IMR-90 (cell line): ENCODE results near the gene TEDC2. TPM values are rescaled to one million over a fixed set of nuclear protein-coding genes. Genes with fewer than 3 reads are reported as not detected.

Experiments used
- ATAC-seq: fragments of 200-7000 bp; cut with Tn5 transposase; 2 replicates; pipeline ENCODE4 v1.9.1; 2020; ENCODE audit warnings: low read depth, mild to moderate bottlenecking, moderate library complexity
- BruUV-seq: library from RNA; stranded (reverse); fragments of 400-500 nt; replicated peaks from 2 replicates; lab custom pipeline; 2021; lab: Mats Ljungman, UMichigan
- CTCF ChIA-PET: fragments of 300-600 bp; formaldehyde crosslinking; extraction: SDS; loops from one replicate; lab custom pipeline; 2021; ENCODE audit warnings: antibody characterized with exemption; lab: Yijun Ruan, JAX
- POLR2A ChIA-PET: fragments of 300-600 bp; sonication (Branson Sonifier 250); formaldehyde crosslinking; loops from one replicate; lab custom pipeline; 2022; ENCODE audit warnings: antibody characterized with exemption; ENCODE audit not compliant: unreplicated experiment; lab: Charles Lee
- DNase-seq: peaks from one replicate; pipeline ENCODE4 v3.0.0; 2013
- H2AFZ ChIP-seq: replicated peaks from 2 replicates; pipeline ENCODE3; 2013; ENCODE audit warnings: low read length, mild to moderate bottlenecking; ENCODE audit not compliant: poor library complexity
- H2AK5ac ChIP-seq: 2 replicates; pipeline ENCODE4 v1.6.1; 2013; ENCODE audit warnings: low read depth, low read length, inconsistent platforms
- H2AK9ac ChIP-seq: replicated peaks from 2 replicates; pipeline ENCODE3; 2013; ENCODE audit warnings: mild to moderate bottlenecking, low read depth, low read length, moderate library complexity; ENCODE audit not compliant: poor library complexity
- H2BK120ac ChIP-seq: 2 replicates; pipeline ENCODE4 v1.6.1; 2013; ENCODE audit warnings: low read depth, low read length, inconsistent platforms
- H2BK15ac ChIP-seq: 3 replicates; pipeline ENCODE4 v1.6.1; 2013; ENCODE audit warnings: low read depth, low read length, inconsistent platforms
- H2BK20ac ChIP-seq: 2 replicates; pipeline ENCODE4 v1.6.1; 2013; ENCODE audit warnings: low read depth, mild to moderate bottlenecking, inconsistent platforms, low read length, moderate library complexity
- H2BK5ac ChIP-seq: 2 replicates; pipeline ENCODE4 v1.6.1; 2013; ENCODE audit warnings: mild to moderate bottlenecking, low read depth, low read length, inconsistent platforms; ENCODE audit not compliant: poor library complexity, severe bottlenecking
- H3K14ac ChIP-seq: replicated peaks from 2 replicates; pipeline ENCODE4 v1.6.1; 2013; ENCODE audit warnings: low read depth, low read length, inconsistent platforms
- H3K18ac ChIP-seq: 2 replicates; pipeline ENCODE4 v1.6.1; 2013; ENCODE audit warnings: low read depth, low read length, control low read depth
- H3K23ac ChIP-seq: 2 replicates; pipeline ENCODE4 v1.6.1; 2013; ENCODE audit warnings: low read depth, low read length, inconsistent platforms
- H3K27ac ChIP-seq: 2 replicates; pipeline ENCODE4 v1.5.1; 2013; ENCODE audit warnings: mild to moderate bottlenecking, control low read depth, low read length; ENCODE audit not compliant: insufficient read depth
- H3K27me3 ChIP-seq: 2 replicates; pipeline ENCODE4 v1.6.1; 2013; ENCODE audit warnings: low read length; ENCODE audit not compliant: control insufficient read depth, insufficient read depth
- H3K36me3 ChIP-seq: 2 replicates; pipeline ENCODE4 v1.6.1; 2013; ENCODE audit warnings: low read length, mixed read lengths; ENCODE audit not compliant: control insufficient read depth, insufficient read depth
- H3K4ac ChIP-seq: 2 replicates; pipeline ENCODE4 v1.6.1; 2013; ENCODE audit warnings: low read depth, low read length, inconsistent platforms
- H3K4me1 ChIP-seq: 2 replicates; pipeline ENCODE4 v1.6.1; 2013; ENCODE audit warnings: low read length, mixed read lengths; ENCODE audit not compliant: control insufficient read depth, insufficient read depth
- H3K4me2 ChIP-seq: 2 replicates; pipeline ENCODE4 v1.6.1; 2013; ENCODE audit warnings: low read depth, mild to moderate bottlenecking, control low read depth, low read length, moderate library complexity
- H3K4me3 ChIP-seq: 2 replicates; pipeline ENCODE4 v1.5.1; 2013; ENCODE audit warnings: low read depth, mild to moderate bottlenecking, control low read depth, low read length, moderate library complexity; ENCODE audit not compliant: insufficient read depth
- H3K56ac ChIP-seq: 2 replicates; pipeline ENCODE4 v1.6.1; 2013; ENCODE audit warnings: low read length, inconsistent platforms; ENCODE audit not compliant: insufficient read depth; ENCODE audit errors: extremely low read depth
- H3K79me1 ChIP-seq, 2 experiments: 2 replicates each; pipeline ENCODE4 v1.6.1; 2013; ENCODE audit warnings: low read length in 2 of 2, inconsistent platforms in 1 of 2, low read depth in 1 of 2
- H3K9ac ChIP-seq: 2 replicates; pipeline ENCODE4 v1.6.1; 2013; ENCODE audit warnings: low read depth, low read length, control low read depth
- H3K9me1 ChIP-seq: 2 replicates; pipeline ENCODE4 v1.6.1; 2013; ENCODE audit warnings: low read length, inconsistent platforms; ENCODE audit not compliant: insufficient read depth
- H3K9me3 ChIP-seq: 2 replicates; pipeline ENCODE4 v1.6.1; 2013; ENCODE audit warnings: low read length; ENCODE audit not compliant: control insufficient read depth, insufficient read depth
- H4K20me1 ChIP-seq: 2 replicates; pipeline ENCODE4 v1.6.1; 2013; ENCODE audit warnings: low read length, inconsistent platforms; ENCODE audit not compliant: insufficient read depth
- H4K5ac ChIP-seq: 2 replicates; pipeline ENCODE4 v1.6.1; 2013; ENCODE audit warnings: mild to moderate bottlenecking, low read depth, low read length, control low read depth
- H4K8ac ChIP-seq, 2 experiments: 2 replicates each; pipeline ENCODE4 v1.6.1; 2013; ENCODE audit warnings: low read depth in 2 of 2, low read length in 2 of 2, control low read depth in 1 of 2, inconsistent platforms in 1 of 2
- H4K91ac ChIP-seq: 2 replicates; pipeline ENCODE4 v1.6.1; 2013; ENCODE audit warnings: low read depth, low read length, inconsistent platforms; ENCODE audit not compliant: insufficient read depth
- BHLHE40 ChIP-seq: fragments of 150-350 bp; IDR thresholded peaks from 2 replicates; pipeline ENCODE4 v1.6.1; 2016; ENCODE audit warnings: mild to moderate bottlenecking, low read depth, low read length
- CEBPB ChIP-seq: IDR thresholded peaks from 2 replicates; pipeline ENCODE4 v1.6.1; 2012; ENCODE audit warnings: low read depth, low read length, improper control_type of control experiment
- MAFK ChIP-seq: IDR thresholded peaks from 2 replicates; pipeline ENCODE4 v1.6.1; 2012; ENCODE audit warnings: low read depth, low read length, improper control_type of control experiment
- MAZ ChIP-seq: IDR thresholded peaks from 2 replicates; pipeline ENCODE4 v1.6.1; 2012; ENCODE audit warnings: low read depth, mild to moderate bottlenecking, low read length, improper control_type of control experiment, moderate library complexity, borderline replicate concordance
- MXI1 ChIP-seq: IDR thresholded peaks from 2 replicates; pipeline ENCODE4 v1.6.1; 2012; ENCODE audit warnings: low read depth, mild to moderate bottlenecking, low read length, moderate library complexity, borderline replicate concordance
- RAD21 ChIP-seq: IDR thresholded peaks from 2 replicates; pipeline ENCODE4 v1.6.1; 2012; ENCODE audit warnings: low read length, improper control_type of control experiment
- RCOR1 ChIP-seq: IDR thresholded peaks from 2 replicates; pipeline ENCODE4 v1.6.1; 2012; ENCODE audit warnings: mild to moderate bottlenecking, low read length, improper control_type of control experiment; ENCODE audit not compliant: insufficient replicate concordance
- SMC3 ChIP-seq: fragments of 150-350 bp; IDR thresholded peaks from 2 replicates; pipeline ENCODE4 v1.6.1; 2016; ENCODE audit warnings: low read depth, mild to moderate bottlenecking, antibody characterized with exemption, low read length, moderate library complexity
- WGBS, 2 experiments: methylation state at CpG; one replicate each; pipeline versions ENCODE4 v1.1.5 to v1.1.7; 2013; ENCODE audit warnings: missing lambda C conversion rate in 2 of 2; ENCODE audit not compliant: insufficient read length in 1 of 2; ENCODE audit errors: extremely low coverage in 2 of 2; 5-methylcytosine and 5-hydroxymethylcytosine counted together
- dilution Hi-C: fragments of 300-500 bp; cut with HindIII; formaldehyde crosslinking; loops from one replicate; pipeline ENCODE4 v1.14.3; 2018; ENCODE audit warnings: low sequenced_read_pairs; ENCODE audit not compliant: unreplicated experiment
- in situ Hi-C: fragments of 300-500 bp; cut with MboI; formaldehyde crosslinking; loops from 3 replicates; pipeline ENCODE4 v1.14.3; 2019; ENCODE audit warnings: low sequenced_read_pairs, inconsistent platforms, mixed read lengths
- intact Hi-C: fragments of 100-400 bp; cut with micrococcal nuclease; formaldehyde crosslinking; loops from 2 replicates; pipeline ENCODE4 v1.10.0; 2022
- polyA plus RNA-seq, 3 experiments: library from polyadenylated mRNA; depleted of rRNA; stranded (reverse); fragments of >200 nt; gene quantifications; 2 replicates each; pipeline ENCODE4 v1.2.3, GENCODE V29; 2012; ENCODE audit warnings: low replicate concordance in 1 of 3
- total RNA-seq: library from RNA; depleted of rRNA; stranded (reverse); fragments of >200 nt; gene quantifications from 2 replicates; pipeline ENCODE4 v1.2.3, GENCODE V29; 2012
- TF ChIP-seq, protein P1 (sequence below): conservative IDR thresholded peaks from 2 replicates; pipeline ENCODE4 v1.5.1; 2012; ENCODE audit warnings: mild to moderate bottlenecking, low read depth, low read length, improper control_type of control experiment

Gene TEDC2
- total and polyA plus RNA-seq, 2 of the 4 experiments (the other 2 are of a cell fraction), result 3.6 to 7.3 TPM

DNA sequence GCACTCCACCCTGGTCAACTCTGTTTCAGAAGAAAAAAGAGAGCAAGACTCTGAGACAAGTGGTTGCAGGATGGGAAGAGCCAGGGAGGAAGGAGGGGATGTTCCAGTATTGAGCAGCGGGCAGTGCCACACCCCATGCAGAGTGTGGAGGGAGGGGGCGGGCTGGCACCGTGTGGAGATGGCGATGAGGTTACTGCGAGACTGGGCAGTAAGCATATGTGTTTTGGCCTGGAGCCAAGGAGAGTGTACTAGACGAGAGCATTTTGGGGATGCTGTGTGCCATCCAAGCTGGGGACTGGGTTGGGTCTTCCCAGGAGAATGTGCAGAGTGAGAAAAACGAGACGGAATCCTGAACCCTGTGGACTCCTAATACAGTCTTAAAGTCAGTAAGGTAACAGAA is 18.4 kb downstream of the TEDC2 start:
- Histone ChIP-seq H2BK20ac (no peak overlapping the region), H3K4me1 (peaks cover 18% of the 10 kb centered on the region), H2AK5ac (no peak overlapping the region), H3K9me1 (peaks cover 4% of the 10 kb centered on the region; the same call in 1 of the 2 replicates), H2AFZ (no peak overlapping the region), H3K36me3 (no peaks in the 10 kb centered on the region), H3K4ac (no peak overlapping the region), H2BK120ac (no peak overlapping the region), H3K9ac (no peak overlapping the region), H4K20me1 (peaks cover 23% of the 10 kb centered on the region), H3K4me2 (no peak overlapping the region), H3K79me1 (peaks cover 14 to 72% of the 10 kb centered on the region in 2 experiments; a peak in 3 of 4 replicates), H3K9me3 (no peaks in the 10 kb centered on the region), H2BK15ac (no peak overlapping the region), H3K23ac (no peak overlapping the region), H4K5ac (no peak overlapping the region), H4K8ac (no peak overlapping the region), H3K14ac (no peak overlapping the region), H3K4me3 (no peak overlapping the region), H3K27ac (no peak overlapping the region), H4K91ac (no peak overlapping the region), H3K56ac (no peak overlapping the region), H2AK9ac (no peak overlapping the region), H3K18ac (no peak overlapping the region), H2BK5ac (no peak overlapping the region), H3K27me3 (no peaks in the 10 kb centered on the region)
- WGBS, 2 experiments, result 88% methylated on average over 4 of the region's 8 CpGs; no CpG with 5 or more reads in 1 of the 2 experiments
- POLR2A ChIA-PET, result no interaction called here
- CTCF ChIA-PET, result no interaction called here
- TF ChIP-seq RAD21 (no peak), SMC3 (no peak), BHLHE40 (no peak), MXI1 (no peak), RCOR1 (no peak), CEBPB (no peak), MAFK (no peak), MAZ (no peak)
- TF ChIP-seq, protein P1, sequence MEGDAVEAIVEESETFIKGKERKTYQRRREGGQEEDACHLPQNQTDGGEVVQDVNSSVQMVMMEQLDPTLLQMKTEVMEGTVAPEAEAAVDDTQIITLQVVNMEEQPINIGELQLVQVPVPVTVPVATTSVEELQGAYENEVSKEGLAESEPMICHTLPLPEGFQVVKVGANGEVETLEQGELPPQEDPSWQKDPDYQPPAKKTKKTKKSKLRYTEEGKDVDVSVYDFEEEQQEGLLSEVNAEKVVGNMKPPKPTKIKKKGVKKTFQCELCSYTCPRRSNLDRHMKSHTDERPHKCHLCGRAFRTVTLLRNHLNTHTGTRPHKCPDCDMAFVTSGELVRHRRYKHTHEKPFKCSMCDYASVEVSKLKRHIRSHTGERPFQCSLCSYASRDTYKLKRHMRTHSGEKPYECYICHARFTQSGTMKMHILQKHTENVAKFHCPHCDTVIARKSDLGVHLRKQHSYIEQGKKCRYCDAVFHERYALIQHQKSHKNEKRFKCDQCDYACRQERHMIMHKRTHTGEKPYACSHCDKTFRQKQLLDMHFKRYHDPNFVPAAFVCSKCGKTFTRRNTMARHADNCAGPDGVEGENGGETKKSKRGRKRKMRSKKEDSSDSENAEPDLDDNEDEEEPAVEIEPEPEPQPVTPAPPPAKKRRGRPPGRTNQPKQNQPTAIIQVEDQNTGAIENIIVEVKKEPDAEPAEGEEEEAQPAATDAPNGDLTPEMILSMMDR, result no peak
- BruUV-seq, result no TSS peak
- intact Hi-C loops (no loop called here), dilution Hi-C loops (no loop called here), in situ Hi-C loops (no loop called here)
- no peak for ATAC-seq
- no peak for DNase-seq
